ENCODE results near the gene SELENOO. TPM values are rescaled to one million over a fixed set of nuclear protein-coding genes. Genes with fewer than 3 reads are reported as not detected.

The SELENOO gene
- total RNA-seq, 1 experiment from 2014 or later, result 19.0 TPM

DNA sequence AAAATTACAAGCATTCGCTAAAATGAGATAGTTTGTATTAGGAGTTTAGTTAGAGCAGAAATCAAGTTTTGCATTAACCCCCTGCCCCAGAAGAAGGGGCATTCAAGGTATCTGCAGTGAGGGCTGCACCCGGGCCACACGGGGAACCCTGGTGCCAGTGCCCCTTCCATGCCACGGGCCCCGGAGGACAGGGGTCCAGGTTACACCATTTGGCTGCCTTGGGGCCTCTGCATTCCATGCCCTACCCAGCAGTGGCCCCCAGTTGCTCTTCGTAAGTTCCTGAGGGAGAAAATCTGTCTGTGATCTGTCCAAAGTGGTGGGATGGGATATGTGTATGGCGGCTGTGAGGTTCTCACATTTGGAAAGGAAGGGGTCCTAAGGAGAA lies 47.1 kb upstream of the SELENOO start:
- Histone ChIP-seq H3K14ac (ENCODE audit: insufficient read depth, low read length) (no peak overlapping the region), H3K4me1 (ENCODE audit: insufficient read depth, low read length) (no peaks in the 10 kb centered on the region), H2BK12ac (ENCODE audit: insufficient read length, low read depth, low read length) (no peak overlapping the region), H2BK120ac (ENCODE audit: low read depth, low read length, poor library complexity, severe bottlenecking) (no peak overlapping the region), H3K18ac (ENCODE audit: insufficient read length, low read depth, low read length) (no peak overlapping the region), H3K79me1 (ENCODE audit: insufficient read depth, low read depth, low read length, poor library complexity, severe bottlenecking) (no peaks in the 10 kb centered on the region), H2BK15ac (ENCODE audit: low read depth, low read length) (no peak overlapping the region), H3T11ph (ENCODE audit: low read length) (no peak overlapping the region), H4K91ac (ENCODE audit: insufficient read length, low read depth, low read length) (no peak overlapping the region), H3K56ac (ENCODE audit: insufficient read length, low read depth, low read length) (no peak overlapping the region), H3K23ac (ENCODE audit: insufficient read length, low read depth, low read length) (no peak overlapping the region), H2BK5ac (ENCODE audit: insufficient read length, low read length) (no peak overlapping the region), H3K4ac (ENCODE audit: low read depth, low read length) (no peak overlapping the region), H2AFZ (ENCODE audit: low read length) (no peak overlapping the region), H4K5ac (ENCODE audit: insufficient read length, low read depth, low read length) (no peak overlapping the region), H3K79me2 (ENCODE audit: insufficient read depth, low read length) (no peaks in the 10 kb centered on the region), H3K9ac (ENCODE audit: extremely low read depth, insufficient read length, low read length) (no peak overlapping the region), H3K4me2 (ENCODE audit: insufficient read depth, insufficient read length, low read length) (no peak overlapping the region), H3K23me2 (ENCODE audit: insufficient read length, low read depth, low read length, poor library complexity, severe bottlenecking) (peaks cover 4% of the 10 kb centered on the region), H3K9me3 (ENCODE audit: control insufficient read depth, low read depth, low read length) (no peaks in the 10 kb centered on the region), H3K27me3 (ENCODE audit: insufficient read depth, low read length) (no peaks in the 10 kb centered on the region), H4K8ac (replicated peaks; ENCODE audit: insufficient read length, low read depth, low read length) (no peak overlapping the region), H2AK5ac (ENCODE audit: insufficient read length, low read length) (no peak overlapping the region), H4K20me1 (ENCODE audit: control insufficient read depth, insufficient read depth, insufficient read length) (peaks cover 1% of the 10 kb centered on the region), H2BK20ac (ENCODE audit: low read depth, low read length, poor library complexity, severe bottlenecking) (no peak overlapping the region), H3K27ac (ENCODE audit: insufficient read length, low read depth, low read length) (no peak overlapping the region)
- DNase-seq, result no peak
- Mint-ChIP-seq H3K9me3 (no peaks in the 10 kb centered on the region), H3K27ac (no peak overlapping the region), H3K36me3 (ENCODE audit: insufficient read depth in 1 of 3, low read depth in 3 of 3) (no peaks in the 10 kb centered on the region), H3K27me3 (ENCODE audit: low read depth) (peaks cover 25% of the 10 kb centered on the region), H3K4me3 (no peak overlapping the region), H3K4me1 (no peaks in the 10 kb centered on the region; a peak in 1 of 4 replicates)
- no CpG with 5 or more reads among the region's 7 CpGs for WGBS (ENCODE audit: extremely low coverage, insufficient read length, low lambda C conversion rate)
- no peak for TF ChIP-seq CTCF (conservative IDR thresholded peaks at IDR 0.05)

Data from H9 (cell line).